GM21526 (cell line): ENCODE measurements around the gene THOC5.

ENCODE experiments used
- ATAC-seq: cut with Tn5 transposase; IDR thresholded peaks from one replicate; pipeline ENCODE4 v1.9.1; 2021; ENCODE audit warnings: moderate library complexity; ENCODE audit not compliant: unreplicated experiment, low FRiP score

Gene THOC5

GRCh38 chr22:29478326-29479276, 75.0 kb downstream of the THOC5 start:
- ATAC-seq, result no peak

GRCh38 chr22:29477723-29478318, 75.7 kb downstream of the THOC5 start:
- ATAC-seq, result no peak

- ATAC-seq, result no peak
Measured at GRCh38 chr22:29476116-29476515, 77.4 kb downstream of the THOC5 start.

- ATAC-seq, result no peak
Measured at GRCh38 chr22:29475550-29475949, 78.0 kb downstream of the THOC5 start.

DNA sequence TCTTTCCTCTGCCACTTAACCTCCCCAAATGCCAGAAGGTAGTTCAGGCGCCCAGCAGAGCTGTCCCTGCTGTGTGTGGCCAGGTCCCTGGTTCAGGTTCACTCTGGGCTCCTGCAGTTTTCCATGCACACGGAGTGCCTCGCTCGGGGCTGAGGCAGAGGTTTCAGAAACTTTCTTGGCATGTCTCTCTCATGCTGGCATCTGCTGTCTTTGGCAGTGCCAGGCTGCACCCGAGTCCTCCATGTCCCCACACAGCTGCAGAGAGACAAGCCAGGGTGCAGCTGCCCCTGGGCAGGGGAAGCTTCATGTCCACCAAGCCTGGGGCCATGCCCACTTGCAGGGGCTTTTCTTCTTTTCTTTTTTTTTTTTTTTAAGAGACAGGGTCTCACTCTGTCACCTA, 80.6 kb downstream of the THOC5 start:
- no peak for ATAC-seq

GRCh38 chr22:29470159-29470855, 83.2 kb downstream of the THOC5 start:
- no peak for ATAC-seq

- no peak for ATAC-seq
Measured at GRCh38 chr22:29469755-29470154, 83.8 kb downstream of the THOC5 start.

DNA sequence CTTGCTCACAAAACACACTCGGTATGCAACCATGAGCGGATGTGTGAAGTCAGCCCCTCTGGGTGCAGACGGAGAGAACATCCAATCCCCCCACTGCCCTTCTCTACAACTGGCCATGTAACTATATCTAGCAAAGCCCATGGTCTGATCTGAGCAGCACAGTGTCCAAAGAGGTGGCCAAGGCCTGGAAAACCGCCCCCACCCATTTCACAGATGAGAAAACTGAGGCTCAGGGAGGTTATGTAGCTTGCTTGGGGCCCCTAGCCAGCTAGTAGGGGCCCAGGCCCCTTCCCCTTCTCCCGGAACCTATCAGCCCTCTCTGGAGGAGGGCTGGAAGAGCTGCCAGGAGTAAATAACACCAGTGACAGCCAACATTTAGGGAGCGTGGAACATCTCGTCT, 89.0 kb downstream of the THOC5 start:
- ATAC-seq, result no peak

DNA sequence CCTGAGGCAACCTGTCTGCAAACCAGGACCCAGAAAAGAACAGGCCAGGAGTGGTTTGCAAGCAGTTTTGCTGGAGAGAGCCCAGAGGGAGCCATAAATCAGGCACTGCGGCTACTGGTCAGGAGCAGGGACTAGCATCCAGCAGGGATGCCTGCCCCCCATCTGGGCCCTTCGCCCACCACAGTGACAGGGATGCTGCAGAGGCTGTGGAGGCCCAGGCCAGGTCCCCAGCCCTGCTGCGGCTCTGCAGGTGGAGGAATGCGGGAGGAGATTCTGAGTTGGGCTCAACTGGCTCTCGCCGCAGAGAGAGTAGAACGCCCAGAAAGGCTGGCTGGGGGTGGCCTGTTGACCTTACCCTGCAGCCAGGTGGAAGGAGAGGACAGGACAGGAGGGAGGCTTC, 89.9 kb downstream of the THOC5 start:
- no peak for ATAC-seq

DNA sequence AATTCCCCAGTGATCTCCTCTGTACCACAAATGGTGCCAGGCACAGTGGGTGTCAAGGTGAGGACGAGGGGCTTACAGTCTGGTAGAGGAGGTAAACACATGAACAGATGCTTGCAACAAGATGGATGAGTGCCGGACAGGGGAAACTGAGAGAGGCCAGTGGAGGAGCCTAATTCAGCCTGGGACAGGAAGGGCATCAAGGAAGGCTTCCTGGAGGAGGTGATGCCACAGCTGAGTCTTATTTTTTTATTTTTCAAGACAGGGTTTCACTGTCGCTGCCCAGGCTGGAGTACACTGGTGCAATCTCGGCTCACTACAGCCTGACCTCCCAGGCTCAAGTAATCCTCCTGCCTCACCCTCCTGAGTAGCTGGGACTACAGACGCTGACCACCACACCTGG, 92.3 kb downstream of the THOC5 start:
- ATAC-seq, result no peak

GRCh38 chr22:29459773-29460172, 93.8 kb downstream of the THOC5 start:
- ATAC-seq, result no peak

DNA sequence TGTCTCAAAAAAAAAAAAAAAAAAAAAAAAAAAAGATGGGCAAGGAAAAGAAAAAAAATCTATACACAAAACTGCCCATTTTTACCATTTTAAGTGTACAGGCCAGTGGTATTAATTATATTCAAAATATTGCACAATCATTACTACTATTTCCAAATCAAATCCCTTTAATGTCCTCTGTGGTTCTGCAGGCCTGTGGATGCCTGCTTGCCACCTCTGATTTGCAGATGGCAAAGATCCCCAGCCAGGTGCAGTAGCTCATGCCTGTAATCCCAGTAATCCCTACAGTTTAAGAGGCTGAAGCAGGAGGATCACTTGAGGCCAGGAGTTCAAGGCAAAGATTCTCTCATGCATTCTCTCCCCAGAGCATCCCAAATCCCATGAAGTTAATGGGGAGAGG, 95.0 kb downstream of the THOC5 start:
- ATAC-seq, result no peak

DNA sequence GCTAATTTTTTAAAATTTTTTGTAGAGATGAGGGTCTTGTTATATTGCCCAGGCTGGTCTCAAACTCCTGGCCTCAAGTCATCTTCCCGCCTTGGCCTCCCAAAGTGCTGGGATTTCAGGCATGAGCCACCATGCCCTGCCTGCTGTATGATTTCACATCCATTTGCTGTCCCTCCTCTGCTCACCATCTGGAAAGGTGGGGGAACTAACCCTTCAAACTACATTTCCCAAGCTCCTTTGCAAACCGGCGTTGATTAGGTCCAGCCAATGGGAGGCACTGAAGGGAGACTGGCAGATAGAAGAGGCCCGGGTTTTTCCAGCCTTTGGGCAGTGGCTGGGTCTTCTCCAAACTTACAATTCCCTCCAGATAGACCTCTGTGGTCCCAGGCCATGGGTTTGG, 95.8 kb downstream of the THOC5 start:
- ATAC-seq, result no peak

- no peak for ATAC-seq
Measured at GRCh38 chr22:29456211-29456671, 97.3 kb downstream of the THOC5 start.
